Liver (tissue), 9 donors: ENCODE results near the gene WIPI1. TPM values are rescaled to one million over a fixed set of nuclear protein-coding genes. Genes with fewer than 3 reads are reported as not detected.
A peak's percentile ranks its signal among the peaks of the same experiment; 100 is the strongest.

Experiments used
- DNase-seq: peaks from one replicate; pipeline ENCODE4 v3.0.0-alpha.2; 2017; ENCODE audit warnings: low spot score
- H3K27ac ChIP-seq, 2 donors: one replicate each; pipeline ENCODE4 v1.7.0; 2013; ENCODE audit warnings: inconsistent platforms in 2 of 2, low read length in 2 of 2, control low read depth in 1 of 2, low read depth in 1 of 2, mild to moderate bottlenecking in 1 of 2
- H3K27me3 ChIP-seq, 4 donors: one replicate each; pipeline versions ENCODE4 v1.6.1 to v1.7.0; 2013; ENCODE audit warnings: low read length in 3 of 4, inconsistent platforms in 1 of 4, mild to moderate bottlenecking in 1 of 4, moderate library complexity in 1 of 4; ENCODE audit not compliant: control insufficient read depth in 4 of 4, insufficient read depth in 4 of 4
- H3K36me3 ChIP-seq, 4 donors: one replicate each; pipeline versions ENCODE4 v1.6.1 to v1.7.0; 2013; ENCODE audit warnings: low read length in 3 of 4, mild to moderate bottlenecking in 3 of 4, low read depth in 1 of 4, moderate library complexity in 1 of 4; ENCODE audit not compliant: control insufficient read depth in 4 of 4, insufficient read depth in 3 of 4
- H3K4me1 ChIP-seq, 4 donors: one replicate each; pipeline versions ENCODE4 v1.6.1 to v1.7.0; 2013; ENCODE audit warnings: low read length in 3 of 4, mild to moderate bottlenecking in 3 of 4, moderate library complexity in 1 of 4; ENCODE audit not compliant: control insufficient read depth in 4 of 4, insufficient read depth in 4 of 4
- H3K4me3 ChIP-seq, 3 donors: one replicate each; pipeline versions ENCODE4 v1.6.1 to v1.7.0; 2013; ENCODE audit warnings: low read length in 3 of 3, control low read depth in 1 of 3, low read depth in 1 of 3, mild to moderate bottlenecking in 1 of 3
- H3K9ac ChIP-seq, 2 donors: one replicate each; pipeline ENCODE4 v1.7.0; 2013; ENCODE audit warnings: low read length in 2 of 2, mild to moderate bottlenecking in 2 of 2, moderate library complexity in 2 of 2, control low read depth in 1 of 2, low read depth in 1 of 2
- H3K9me3 ChIP-seq, 4 donors: one replicate each; pipeline versions ENCODE4 v1.6.1 to v1.7.0; 2013; ENCODE audit warnings: low read length in 3 of 4; ENCODE audit not compliant: control insufficient read depth in 4 of 4
- EGR1 ChIP-seq, 2 donors: IDR thresholded peaks; 2 replicates each; pipeline ENCODE4 v1.6.1; 2016 to 2018; ENCODE audit warnings: antibody characterized with exemption in 2 of 2, low read depth in 2 of 2
- FOXA1 ChIP-seq: IDR thresholded peaks from 2 replicates; pipeline ENCODE4 v1.6.1; 2016; ENCODE audit warnings: antibody characterized with exemption
- FOXA2 ChIP-seq: IDR thresholded peaks from 2 replicates; pipeline ENCODE4 v1.6.1; 2016; ENCODE audit warnings: antibody characterized with exemption
- GABPA ChIP-seq, 2 donors: IDR thresholded peaks in 1 of 2; conservative IDR thresholded peaks in 1 of 2; 2 replicates each; pipeline ENCODE4 v1.6.1; 2016; ENCODE audit warnings: antibody characterized with exemption in 2 of 2, mild to moderate bottlenecking in 1 of 2, moderate library complexity in 1 of 2
- HNF4A ChIP-seq, 2 donors: conservative IDR thresholded peaks; 2 replicates each; pipeline ENCODE4 v1.6.1; 2016; ENCODE audit warnings: antibody characterized with exemption in 2 of 2, mild to moderate bottlenecking in 2 of 2
- HNF4G ChIP-seq: IDR thresholded peaks from 2 replicates; pipeline ENCODE4 v1.6.1; 2016; ENCODE audit warnings: antibody characterized with exemption
- JUND ChIP-seq, 2 donors: IDR thresholded peaks; 2 replicates each; pipeline ENCODE4 v1.6.1; 2016; ENCODE audit warnings: antibody characterized with exemption in 2 of 2
- NR2F2 ChIP-seq: IDR thresholded peaks from 2 replicates; pipeline ENCODE4 v1.6.1; 2016; ENCODE audit warnings: antibody characterized with exemption
- RAD21 ChIP-seq, 2 donors: IDR thresholded peaks; 2 replicates each; pipeline ENCODE4 v1.6.1; 2016; ENCODE audit warnings: antibody characterized with exemption in 2 of 2, mild to moderate bottlenecking in 2 of 2
- RXRA ChIP-seq, 2 donors: IDR thresholded peaks; 2 replicates each; pipeline ENCODE4 v1.6.1; 2017 to 2018; ENCODE audit warnings: antibody characterized with exemption in 2 of 2, mild to moderate bottlenecking in 1 of 2
- SP1 ChIP-seq: IDR thresholded peaks from 2 replicates; pipeline ENCODE4 v1.6.1; 2018; ENCODE audit warnings: antibody characterized with exemption, mild to moderate bottlenecking
- TAF1 ChIP-seq: conservative IDR thresholded peaks from 2 replicates; pipeline ENCODE4 v1.6.1; 2016; ENCODE audit warnings: antibody characterized with exemption, mild to moderate bottlenecking
- YY1 ChIP-seq: IDR thresholded peaks from 2 replicates; pipeline ENCODE4 v1.6.1; 2016; ENCODE audit warnings: antibody characterized with exemption, mild to moderate bottlenecking
- WGBS: extraction: QIAGEN DNeasy Blood & Tissue Kit; methylation state at CpG from one replicate; pipeline ENCODE4 v1.1.7; 2013; 5-methylcytosine and 5-hydroxymethylcytosine counted together
- polyA plus RNA-seq, 2 donors: library from polyadenylated mRNA; stranded (reverse) in 1 of 2; unstranded in 1 of 2; fragments of 200-250 nt in 1 of 2; fragments of >200 nt in 1 of 2; fragmentation: Nextera tagmentation in 1 of 2; extraction: Ambion mirVana in 1 of 2; gene quantifications; one replicate each; pipeline versions ENCODE4 v1.2.1 to v1.2.3, GENCODE V29; 2013 to 2015
- total RNA-seq, 2 donors: library from RNA; depleted of rRNA; stranded (reverse); fragments of >200 nt; gene quantifications; one replicate each; pipeline ENCODE4 v1.2.3, GENCODE V29; 2014
- TF ChIP-seq, protein P1 (sequence below): IDR thresholded peaks from 2 replicates; pipeline ENCODE4 v1.6.1; 2016; ENCODE audit warnings: antibody characterized with exemption
- TF ChIP-seq, protein P2 (sequence below): IDR thresholded peaks from 2 replicates; pipeline ENCODE4 v1.6.1; 2016; ENCODE audit warnings: antibody characterized with exemption, mild to moderate bottlenecking
- TF ChIP-seq, protein P3 (sequence below): IDR thresholded peaks from 2 replicates; pipeline ENCODE4 v1.6.1; 2016; ENCODE audit warnings: antibody characterized with exemption
- TF ChIP-seq, protein P4 (sequence below): fragments of 150-350 bp; IDR thresholded peaks from 2 replicates; pipeline ENCODE4 v1.5.1; 2017; ENCODE audit warnings: improper control_type of control experiment, low read depth, low read length; ENCODE audit not compliant: missing input control
- TF ChIP-seq, protein P5 (sequence below): IDR thresholded peaks from 2 replicates; pipeline ENCODE4 v1.6.1; 2016; ENCODE audit warnings: antibody characterized with exemption
- donor health status: healthy.
- donor health status: healthy.
- donor health status: healthy.
- donor health status: healthy.
- donor health status: healthy.

Gene WIPI1
- total and polyA plus RNA-seq, 4 donors, result 21.1 to 48.6 (median 29.8) TPM

DNA sequence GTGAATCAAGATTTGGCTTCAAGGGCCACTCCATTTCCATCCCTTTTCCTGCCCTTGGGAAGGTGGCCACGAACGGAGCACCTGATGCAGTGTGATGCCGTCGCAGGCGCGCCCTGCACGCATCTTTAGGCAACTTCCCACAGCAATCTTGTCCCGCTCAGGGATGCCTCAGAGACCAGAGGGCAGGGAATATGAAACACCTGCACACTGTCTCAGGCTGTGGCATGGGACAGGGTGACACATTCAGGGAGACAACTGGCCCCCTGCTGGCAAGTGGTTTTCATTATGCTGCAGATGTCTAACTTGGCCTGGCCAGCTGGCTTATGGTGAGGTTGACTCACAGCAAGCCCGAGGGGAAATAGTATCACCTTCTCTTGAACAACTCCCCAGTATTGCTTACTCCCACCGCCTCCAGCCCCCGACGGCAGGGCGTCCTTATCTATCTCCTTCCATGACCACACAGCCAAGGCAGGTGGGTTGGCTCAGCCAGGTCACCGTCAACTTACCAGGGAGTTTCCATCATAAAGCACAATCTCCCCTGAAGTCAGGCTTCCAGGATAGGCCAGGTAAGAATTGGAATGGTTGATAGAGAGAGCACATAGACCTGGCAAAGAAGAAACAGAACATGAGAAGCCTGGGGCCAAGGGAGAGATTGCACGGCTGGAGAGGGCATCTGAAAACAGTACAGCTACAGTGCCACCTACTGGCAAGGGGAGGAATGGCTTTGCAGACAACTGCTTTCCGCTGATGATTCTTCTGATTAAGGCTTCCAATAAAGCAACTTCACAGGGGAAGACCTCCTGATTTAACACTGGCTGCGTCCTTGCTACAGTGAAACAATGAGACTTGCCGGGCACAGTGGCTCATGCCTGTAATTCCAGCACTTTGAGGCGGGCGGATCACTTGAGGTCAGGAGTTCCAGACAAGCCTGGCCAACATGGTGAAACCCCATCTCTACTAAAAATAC, 21.1 kb downstream of the WIPI1 start:
- DNase-seq, result peak; percentile 86
- H3K9me3 ChIP-seq, result no peaks in the 10 kb centered on the region
- no peak overlapping the region for H3K4me3 ChIP-seq
- 63% methylated on average over 20 of the region's 20 CpGs for WGBS
- H3K9ac ChIP-seq, result no peak overlapping the region
- no peak overlapping the region for H3K27ac ChIP-seq
- no peak for TF ChIP-seq FOXA2
- TF ChIP-seq, protein P1, sequence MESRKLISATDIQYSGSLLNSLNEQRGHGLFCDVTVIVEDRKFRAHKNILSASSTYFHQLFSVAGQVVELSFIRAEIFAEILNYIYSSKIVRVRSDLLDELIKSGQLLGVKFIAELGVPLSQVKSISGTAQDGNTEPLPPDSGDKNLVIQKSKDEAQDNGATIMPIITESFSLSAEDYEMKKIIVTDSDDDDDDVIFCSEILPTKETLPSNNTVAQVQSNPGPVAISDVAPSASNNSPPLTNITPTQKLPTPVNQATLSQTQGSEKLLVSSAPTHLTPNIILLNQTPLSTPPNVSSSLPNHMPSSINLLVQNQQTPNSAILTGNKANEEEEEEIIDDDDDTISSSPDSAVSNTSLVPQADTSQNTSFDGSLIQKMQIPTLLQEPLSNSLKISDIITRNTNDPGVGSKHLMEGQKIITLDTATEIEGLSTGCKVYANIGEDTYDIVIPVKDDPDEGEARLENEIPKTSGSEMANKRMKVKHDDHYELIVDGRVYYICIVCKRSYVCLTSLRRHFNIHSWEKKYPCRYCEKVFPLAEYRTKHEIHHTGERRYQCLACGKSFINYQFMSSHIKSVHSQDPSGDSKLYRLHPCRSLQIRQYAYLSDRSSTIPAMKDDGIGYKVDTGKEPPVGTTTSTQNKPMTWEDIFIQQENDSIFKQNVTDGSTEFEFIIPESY, result no peak
- TF ChIP-seq TAF1, result no peak
- no peak for TF ChIP-seq YY1
- no peak for TF ChIP-seq GABPA (IDR thresholded peaks at IDR 0.05 in 1 of 2, conservative IDR thresholded peaks at IDR 0.05 in 1 of 2)
- TF ChIP-seq, protein P2, sequence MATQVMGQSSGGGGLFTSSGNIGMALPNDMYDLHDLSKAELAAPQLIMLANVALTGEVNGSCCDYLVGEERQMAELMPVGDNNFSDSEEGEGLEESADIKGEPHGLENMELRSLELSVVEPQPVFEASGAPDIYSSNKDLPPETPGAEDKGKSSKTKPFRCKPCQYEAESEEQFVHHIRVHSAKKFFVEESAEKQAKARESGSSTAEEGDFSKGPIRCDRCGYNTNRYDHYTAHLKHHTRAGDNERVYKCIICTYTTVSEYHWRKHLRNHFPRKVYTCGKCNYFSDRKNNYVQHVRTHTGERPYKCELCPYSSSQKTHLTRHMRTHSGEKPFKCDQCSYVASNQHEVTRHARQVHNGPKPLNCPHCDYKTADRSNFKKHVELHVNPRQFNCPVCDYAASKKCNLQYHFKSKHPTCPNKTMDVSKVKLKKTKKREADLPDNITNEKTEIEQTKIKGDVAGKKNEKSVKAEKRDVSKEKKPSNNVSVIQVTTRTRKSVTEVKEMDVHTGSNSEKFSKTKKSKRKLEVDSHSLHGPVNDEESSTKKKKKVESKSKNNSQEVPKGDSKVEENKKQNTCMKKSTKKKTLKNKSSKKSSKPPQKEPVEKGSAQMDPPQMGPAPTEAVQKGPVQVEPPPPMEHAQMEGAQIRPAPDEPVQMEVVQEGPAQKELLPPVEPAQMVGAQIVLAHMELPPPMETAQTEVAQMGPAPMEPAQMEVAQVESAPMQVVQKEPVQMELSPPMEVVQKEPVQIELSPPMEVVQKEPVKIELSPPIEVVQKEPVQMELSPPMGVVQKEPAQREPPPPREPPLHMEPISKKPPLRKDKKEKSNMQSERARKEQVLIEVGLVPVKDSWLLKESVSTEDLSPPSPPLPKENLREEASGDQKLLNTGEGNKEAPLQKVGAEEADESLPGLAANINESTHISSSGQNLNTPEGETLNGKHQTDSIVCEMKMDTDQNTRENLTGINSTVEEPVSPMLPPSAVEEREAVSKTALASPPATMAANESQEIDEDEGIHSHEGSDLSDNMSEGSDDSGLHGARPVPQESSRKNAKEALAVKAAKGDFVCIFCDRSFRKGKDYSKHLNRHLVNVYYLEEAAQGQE, result no peak
- TF ChIP-seq EGR1 (IDR thresholded peaks at IDR 0.05; ENCODE audit: low read depth in 2 of 2), result no peak
- no peak for TF ChIP-seq JUND (IDR thresholded peaks at IDR 0.05)
- no peak for TF ChIP-seq SP1
- TF ChIP-seq, protein P3, sequence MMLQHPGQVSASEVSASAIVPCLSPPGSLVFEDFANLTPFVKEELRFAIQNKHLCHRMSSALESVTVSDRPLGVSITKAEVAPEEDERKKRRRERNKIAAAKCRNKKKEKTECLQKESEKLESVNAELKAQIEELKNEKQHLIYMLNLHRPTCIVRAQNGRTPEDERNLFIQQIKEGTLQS, result no peak
- TF ChIP-seq, protein P4, sequence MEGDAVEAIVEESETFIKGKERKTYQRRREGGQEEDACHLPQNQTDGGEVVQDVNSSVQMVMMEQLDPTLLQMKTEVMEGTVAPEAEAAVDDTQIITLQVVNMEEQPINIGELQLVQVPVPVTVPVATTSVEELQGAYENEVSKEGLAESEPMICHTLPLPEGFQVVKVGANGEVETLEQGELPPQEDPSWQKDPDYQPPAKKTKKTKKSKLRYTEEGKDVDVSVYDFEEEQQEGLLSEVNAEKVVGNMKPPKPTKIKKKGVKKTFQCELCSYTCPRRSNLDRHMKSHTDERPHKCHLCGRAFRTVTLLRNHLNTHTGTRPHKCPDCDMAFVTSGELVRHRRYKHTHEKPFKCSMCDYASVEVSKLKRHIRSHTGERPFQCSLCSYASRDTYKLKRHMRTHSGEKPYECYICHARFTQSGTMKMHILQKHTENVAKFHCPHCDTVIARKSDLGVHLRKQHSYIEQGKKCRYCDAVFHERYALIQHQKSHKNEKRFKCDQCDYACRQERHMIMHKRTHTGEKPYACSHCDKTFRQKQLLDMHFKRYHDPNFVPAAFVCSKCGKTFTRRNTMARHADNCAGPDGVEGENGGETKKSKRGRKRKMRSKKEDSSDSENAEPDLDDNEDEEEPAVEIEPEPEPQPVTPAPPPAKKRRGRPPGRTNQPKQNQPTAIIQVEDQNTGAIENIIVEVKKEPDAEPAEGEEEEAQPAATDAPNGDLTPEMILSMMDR, result peak; percentile 95
- no peak for TF ChIP-seq FOXA1
- TF ChIP-seq RXRA (IDR thresholded peaks at IDR 0.05), result peak in 1 of 2 donors; percentile 9
- no peak for TF ChIP-seq HNF4G
- no peak for TF ChIP-seq NR2F2
- TF ChIP-seq, protein P5, sequence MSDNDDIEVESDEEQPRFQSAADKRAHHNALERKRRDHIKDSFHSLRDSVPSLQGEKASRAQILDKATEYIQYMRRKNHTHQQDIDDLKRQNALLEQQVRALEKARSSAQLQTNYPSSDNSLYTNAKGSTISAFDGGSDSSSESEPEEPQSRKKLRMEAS, result no peak
- peak; percentile 91 to 93 for TF ChIP-seq RAD21 (IDR thresholded peaks at IDR 0.05)
- no peak for TF ChIP-seq HNF4A (conservative IDR thresholded peaks at IDR 0.05)
- no peaks in the 10 kb centered on the region for H3K27me3 ChIP-seq
- peaks cover 2 to 21% (median 16%) of the 10 kb centered on the region in 4 donors for H3K36me3 ChIP-seq
- peaks cover 0 to 21% (median 10%) of the 10 kb centered on the region in 4 donors for H3K4me1 ChIP-seq
